ENCODE data around the gene RNF41. TPM values are rescaled to one million over a fixed set of nuclear protein-coding genes. Genes with fewer than 3 reads are reported as not detected.

RNF41 gene
- total RNA-seq, 4 donors from 2014 or later, result 64.4 to 165 (median 109) TPM

- DNase-seq (ENCODE audit: extremely low spot score), result no peak
- 60% methylated on average over 10 of the region's 10 CpGs for WGBS
- no peak for TF ChIP-seq CTCF (IDR thresholded peaks at IDR 0.05)
- TF ChIP-seq POLR2AphosphoS5 (IDR thresholded peaks at IDR 0.05), result peak; percentile 65 to 66
- Histone ChIP-seq H3K9me3 (no peaks in the 10 kb centered on the region), H3K4me3 (peak overlapping the region; percentile 66 to 98 (median 86)), H3K27ac (replicated peaks in 1 of 4) (peak overlapping the region; percentile 93 to 98 (median 96)), H3K27me3 (no peaks in the 10 kb centered on the region), H3K36me3 (peaks cover 47 to 76% (median 74%) of the 10 kb centered on the region in 4 donors), H3K4me1 (peaks cover 31 to 68% (median 66%) of the 10 kb centered on the region in 4 donors)
- intact Hi-C loops (cut with DNase I), result no loop called here
Measured at GRCh38 chr12:56161690-56162351, 59.9 kb downstream of the RNF41 start.

- no peaks in the 10 kb centered on the region for H3K9me3 ChIP-seq
- 41% methylated on average over 10 of the region's 11 CpGs for WGBS
- H3K27ac ChIP-seq (replicated peaks in 1 of 4), result peak overlapping the region; percentile 93 to 98 (median 96)
- peak overlapping the region; percentile 66 to 98 (median 86) for H3K4me3 ChIP-seq
- H3K36me3 ChIP-seq, result peaks cover 40 to 69% (median 67%) of the 10 kb centered on the region in 4 donors
- intact Hi-C loops (cut with DNase I), result no loop called here
- H3K4me1 ChIP-seq, result peaks cover 35 to 74% (median 72%) of the 10 kb centered on the region in 4 donors
- no peak for TF ChIP-seq EP300 (IDR thresholded peaks at IDR 0.05)
- TF ChIP-seq CTCF (IDR thresholded peaks at IDR 0.05), result no peak
- no peak for TF ChIP-seq POLR2A (IDR thresholded peaks at IDR 0.05; ENCODE audit: low read depth)
- TF ChIP-seq POLR2AphosphoS5 (IDR thresholded peaks at IDR 0.05), result no peak
- H3K27me3 ChIP-seq, result no peaks in the 10 kb centered on the region
- DNase-seq (ENCODE audit: extremely low spot score), result no peak
Measured at GRCh38 chr12:56160894-56161689, 60.6 kb downstream of the RNF41 start.

GRCh38 chr12:56160193-56160763, 61.4 kb downstream of the RNF41 start:
- Histone ChIP-seq H3K4me1 (peaks cover 35 to 69% (median 67%) of the 10 kb centered on the region in 4 donors), H3K4me3 (peak overlapping the region; percentile 66 to 98 (median 86)), H3K36me3 (peaks cover 35 to 60% (median 59%) of the 10 kb centered on the region in 4 donors), H3K27ac (replicated peaks in 1 of 4) (peak overlapping the region; percentile 93 to 98 (median 96)), H3K27me3 (no peaks in the 10 kb centered on the region), H3K9me3 (no peaks in the 10 kb centered on the region)
- DNase-seq (ENCODE audit: extremely low spot score), result no peak
- intact Hi-C loops (cut with DNase I), result no loop called here
- TF ChIP-seq POLR2A (IDR thresholded peaks at IDR 0.05; ENCODE audit: low read depth) (no peak), POLR2AphosphoS5 (IDR thresholded peaks at IDR 0.05) (peak in 1 of 2 donors; percentile 44)
- WGBS, result 13% methylated on average over 7 of the region's 7 CpGs

- 4% methylated on average over 6 of the region's 8 CpGs for WGBS
- peaks cover 35 to 66% (median 63%) of the 10 kb centered on the region in 4 donors for H3K4me1 ChIP-seq
- no peaks in the 10 kb centered on the region for H3K9me3 ChIP-seq
- peak overlapping the region; percentile 66 to 98 (median 86) for H3K4me3 ChIP-seq
- H3K27ac ChIP-seq (replicated peaks in 1 of 4), result peak overlapping the region; percentile 93 to 98 (median 96)
- no peak for DNase-seq (ENCODE audit: extremely low spot score)
- H3K27me3 ChIP-seq, result no peaks in the 10 kb centered on the region
- TF ChIP-seq EP300 (IDR thresholded peaks at IDR 0.05) (no peak), POLR2AphosphoS5 (IDR thresholded peaks at IDR 0.05) (no peak), CTCF (IDR thresholded peaks at IDR 0.05) (no peak), POLR2A (IDR thresholded peaks at IDR 0.05; ENCODE audit: low read depth) (no peak)
- H3K36me3 ChIP-seq, result peaks cover 35 to 54% (median 53%) of the 10 kb centered on the region in 4 donors
- intact Hi-C loops (cut with DNase I), result loop anchor here (1.0 kb wide), 1 partner anchor 33 kb away; no protein-coding TSS in a partner anchor
Measured at GRCh38 chr12:56159482-56160192, 62.1 kb downstream of the RNF41 start.
